ENCODE results near the gene IL31RA.

Gene IL31RA

DNA sequence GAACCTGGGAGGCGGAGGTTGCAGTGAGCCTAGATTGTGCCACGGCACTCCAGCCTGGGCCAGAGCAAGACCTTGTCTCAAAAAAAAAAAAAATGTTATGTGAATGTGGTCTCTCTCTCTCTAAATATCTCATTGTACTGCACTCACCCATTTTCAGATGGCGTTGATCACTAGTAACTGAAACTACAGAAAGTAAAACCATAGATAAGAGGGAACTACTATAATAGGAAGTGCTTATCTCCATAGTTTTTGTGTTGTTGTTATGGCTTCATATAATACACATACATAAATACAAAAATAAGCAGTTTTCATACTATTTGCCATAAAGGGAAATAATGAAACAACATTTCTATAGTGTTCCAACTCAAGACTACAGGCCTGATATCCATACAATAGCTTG lies 9.1 kb downstream of the IL31RA start:
- no peak for DNase-seq (ENCODE audit: low read depth)

DNA sequence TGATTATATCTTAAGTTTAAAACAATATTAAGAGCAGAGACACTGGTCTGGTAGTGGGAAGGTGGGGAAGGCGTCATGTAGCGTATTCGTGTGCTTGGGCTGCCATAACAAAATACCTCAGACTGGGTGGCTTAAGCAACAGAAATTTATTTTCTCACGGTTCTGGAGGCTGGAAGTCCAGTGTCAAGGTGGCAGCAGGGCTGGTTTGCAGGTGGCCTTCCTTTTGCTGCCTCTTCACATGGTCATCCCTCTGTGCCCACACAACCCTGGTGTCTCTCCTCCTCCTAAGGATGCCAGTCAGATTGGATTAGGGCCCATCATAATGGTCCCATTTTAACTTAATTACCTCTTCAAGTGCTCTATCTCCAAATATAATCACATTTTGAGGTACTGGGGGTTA lies 9.6 kb downstream of the IL31RA start:
- no peak for DNase-seq (ENCODE audit: low read depth)

DNA sequence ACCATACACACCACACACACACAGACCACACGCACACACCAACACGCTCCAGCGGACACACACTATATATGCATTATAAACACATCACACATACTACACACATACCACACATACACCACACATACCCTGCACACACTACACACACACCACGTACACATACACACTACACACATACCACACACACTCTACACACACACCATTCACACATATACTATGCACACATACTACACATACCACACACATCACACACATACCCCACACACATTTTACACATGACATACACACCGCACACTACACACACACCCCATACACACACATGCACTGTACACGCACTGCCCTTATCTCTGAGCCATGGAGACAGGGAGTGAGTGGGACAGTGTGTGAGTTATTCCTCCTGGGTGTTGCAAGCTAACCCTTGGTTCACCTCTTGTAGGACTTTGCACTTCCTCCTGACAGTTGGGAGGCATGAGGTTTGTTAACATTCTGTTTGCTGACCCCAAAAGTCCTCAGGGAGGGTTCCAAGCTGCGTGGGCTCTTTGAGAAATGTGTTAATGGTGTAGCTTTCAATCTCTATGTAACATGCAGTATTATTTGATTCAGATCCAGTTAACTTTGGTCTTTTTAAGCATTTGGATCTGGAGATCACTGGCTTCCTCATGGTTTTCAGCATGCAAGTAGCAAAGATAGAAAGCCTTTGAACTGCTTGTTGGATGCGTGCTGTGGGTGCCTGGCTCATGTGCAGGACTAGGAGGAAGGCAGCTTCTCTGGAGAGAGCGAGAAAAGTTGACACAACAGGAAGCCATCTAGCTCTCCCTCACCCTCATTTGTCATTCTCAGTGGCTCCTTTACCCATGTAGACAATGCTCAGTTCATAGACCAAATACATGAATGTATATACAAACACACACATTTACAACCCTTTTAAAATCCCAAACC lies 13.7 kb downstream of the IL31RA start:
- no peak for DNase-seq (ENCODE audit: low read depth)

DNA sequence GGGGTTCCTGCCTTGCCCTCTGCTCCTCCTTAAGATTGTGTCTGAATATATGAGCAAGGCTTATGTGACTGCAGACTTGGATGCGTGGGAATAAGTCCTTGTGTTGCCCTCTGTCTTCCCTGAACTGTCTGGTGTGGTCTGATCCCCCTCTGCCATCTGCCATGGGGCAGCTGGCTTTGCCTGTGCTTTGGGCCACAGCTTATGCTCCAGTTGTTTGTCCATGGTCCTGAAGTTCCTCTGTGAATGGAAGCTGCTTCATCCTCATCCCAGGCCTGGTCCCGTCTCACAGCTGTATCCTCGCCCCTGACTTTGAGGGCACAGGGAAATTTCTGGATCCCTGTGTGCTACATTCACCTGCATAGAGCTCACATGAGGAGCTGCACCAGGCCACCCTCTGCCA lies 14.7 kb downstream of the IL31RA start:
- DNase-seq (ENCODE audit: low read depth) = no peak

DNA sequence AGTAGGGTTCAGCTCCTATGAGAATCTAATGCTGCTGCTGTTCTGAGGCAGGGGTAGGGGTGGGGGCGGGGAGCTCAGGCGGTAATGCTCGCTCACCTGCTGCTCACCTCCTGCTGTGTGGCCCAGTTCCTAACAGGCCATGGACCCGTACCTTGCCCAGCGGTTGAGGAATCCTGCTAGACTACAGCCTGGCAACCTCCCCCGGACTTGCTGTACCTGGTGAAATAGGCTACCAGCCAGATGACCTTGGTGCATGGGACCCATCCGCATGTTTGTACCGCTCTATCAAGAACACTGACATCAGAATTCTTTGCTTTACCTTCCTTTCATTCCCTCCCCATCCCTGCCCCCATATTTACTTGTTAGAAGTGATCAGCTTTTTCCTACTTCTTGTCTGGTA lies 15.3 kb downstream of the IL31RA start:
- DNase-seq (ENCODE audit: low read depth) = no peak

DNA sequence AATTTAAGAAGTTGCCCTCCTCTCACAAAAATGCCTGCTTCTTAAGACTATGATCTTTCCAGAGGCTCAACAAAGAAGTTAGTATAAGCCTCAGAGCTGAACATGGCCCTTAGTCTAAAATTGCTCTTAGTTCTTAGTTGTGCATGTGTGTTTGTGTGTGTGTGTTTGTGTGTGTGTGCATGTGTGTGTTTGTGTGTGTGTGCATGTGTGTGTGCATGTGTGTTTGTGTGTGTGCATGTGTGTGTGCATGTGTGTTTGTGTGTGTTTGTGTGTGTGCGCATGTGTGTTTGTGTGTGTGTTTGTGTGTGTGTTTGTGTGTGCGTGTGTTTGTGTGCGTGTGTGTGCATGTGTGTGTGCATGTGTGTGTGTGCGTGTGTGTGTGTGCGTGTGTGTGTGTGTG lies 15.8 kb downstream of the IL31RA start:
- DNase-seq (ENCODE audit: low read depth) = no peak

DNA sequence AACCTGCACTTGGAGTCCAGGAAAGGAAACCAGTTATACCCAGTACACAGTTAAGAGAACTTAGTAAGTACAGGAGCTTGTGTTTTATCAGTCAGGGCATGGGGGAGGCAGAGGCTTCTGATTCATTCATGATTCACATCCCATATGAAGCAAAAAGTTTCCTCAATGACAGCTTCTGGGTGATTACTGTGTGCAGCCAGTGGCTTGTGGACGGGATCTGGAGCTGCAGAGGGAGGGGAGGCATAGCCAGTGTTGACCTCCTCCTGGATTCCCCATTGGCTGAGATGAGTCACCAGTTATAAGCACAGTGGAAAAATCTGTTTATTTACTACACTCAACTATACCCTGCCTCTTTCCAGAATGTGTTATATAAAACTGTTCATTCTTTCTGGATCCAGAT lies 17.7 kb downstream of the IL31RA start:
- no peak for DNase-seq (ENCODE audit: low read depth)

DNA sequence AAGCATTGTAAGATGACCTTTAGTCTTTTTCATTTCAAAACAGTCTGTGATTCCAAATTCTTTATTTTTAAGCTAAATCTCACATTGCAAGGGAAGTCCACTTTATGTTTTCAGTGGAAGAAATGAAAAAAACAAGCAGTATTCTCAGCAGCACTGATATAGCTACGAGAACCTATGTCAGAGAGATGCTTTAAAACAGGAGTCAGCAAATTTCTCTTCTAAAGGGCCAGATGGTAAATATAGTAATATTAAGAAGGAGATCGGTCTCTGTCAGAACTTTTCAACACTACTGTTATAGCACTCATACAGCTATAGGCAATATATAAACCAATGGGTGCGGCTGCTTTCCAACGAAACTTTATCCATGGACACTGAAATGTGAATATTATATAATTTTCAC lies 18.7 kb downstream of the IL31RA start:
- no peak for DNase-seq (ENCODE audit: low read depth)

DNA sequence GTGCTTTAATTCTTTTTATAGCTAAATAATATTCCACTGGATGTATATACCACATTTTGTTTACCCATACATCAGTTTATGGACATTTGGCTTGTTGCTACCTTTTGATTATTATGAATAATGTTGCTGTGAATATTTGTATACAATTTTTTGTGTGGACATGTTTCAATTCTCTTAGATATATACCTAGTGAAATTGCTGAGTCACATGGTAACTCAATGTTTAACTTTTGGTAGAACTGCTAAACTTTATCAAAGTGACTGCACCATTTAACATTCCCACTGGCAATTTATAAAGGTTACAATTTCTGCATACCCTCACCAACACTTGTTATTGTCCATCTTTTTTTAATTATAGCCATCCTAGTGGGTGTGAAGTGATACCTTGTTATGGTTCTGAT lies 22.1 kb downstream of the IL31RA start:
- DNase-seq (ENCODE audit: low read depth) = no peak

DNA sequence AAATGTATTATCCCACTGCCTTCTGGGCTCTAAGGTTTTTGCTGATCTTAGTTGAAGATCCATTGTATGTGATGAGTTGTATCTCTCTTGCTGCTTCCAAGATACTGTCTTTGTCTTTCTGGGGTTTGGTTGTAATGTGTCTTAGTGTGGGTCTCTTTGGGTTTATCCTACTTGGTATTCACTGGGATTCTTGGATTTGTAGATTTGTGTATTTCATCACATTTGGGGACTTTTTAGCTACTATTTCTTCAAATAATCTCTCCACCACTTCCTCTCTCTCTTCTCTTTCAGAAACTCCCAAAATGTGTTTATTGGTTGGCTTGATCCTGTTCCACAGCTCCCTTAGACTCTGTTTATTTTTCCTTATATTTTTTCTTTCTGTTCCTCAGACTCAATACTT lies 26.5 kb downstream of the IL31RA start:
- no peak for DNase-seq (ENCODE audit: low read depth)

DNA sequence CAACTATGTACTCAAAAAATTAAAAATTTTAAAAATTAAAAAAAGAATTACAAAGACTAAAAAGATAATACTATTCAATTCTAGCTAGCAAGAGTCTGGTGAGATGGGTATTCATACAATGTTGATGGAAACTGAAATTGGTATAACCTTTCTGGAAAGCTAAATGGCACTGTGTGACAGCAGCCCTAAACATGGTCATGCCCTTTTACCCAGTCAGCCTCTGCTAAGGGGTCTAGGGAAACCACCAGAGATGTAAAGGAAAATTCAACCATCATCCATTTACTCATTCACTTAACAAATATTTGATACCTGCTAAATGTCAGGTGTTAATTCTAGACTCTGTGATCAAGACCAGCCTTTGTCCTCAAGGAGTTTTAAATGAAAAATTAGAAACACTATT lies 29.3 kb downstream of the IL31RA start:
- DNase-seq (ENCODE audit: low read depth) = no peak

DNA sequence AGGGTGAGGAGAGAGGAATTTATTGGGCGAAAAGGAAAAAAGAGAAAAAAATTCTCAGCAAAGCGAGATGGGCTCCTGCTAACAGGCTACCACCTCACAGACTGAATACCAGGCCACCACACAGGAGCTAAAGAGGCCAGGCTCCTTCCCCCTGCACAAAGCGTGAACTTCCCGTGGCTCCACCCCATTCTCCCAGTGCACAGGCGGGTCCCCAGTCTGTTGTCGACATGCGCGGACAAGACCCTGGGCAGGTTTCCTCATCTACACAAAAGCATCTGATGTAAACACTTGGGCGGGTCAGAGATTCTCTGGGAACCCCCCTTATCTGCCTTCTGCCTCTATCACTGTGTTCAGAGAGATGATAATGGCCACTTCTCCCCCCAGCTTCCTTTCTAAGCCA lies 34.2 kb downstream of the IL31RA start:
- no peak for DNase-seq (ENCODE audit: low read depth)

DNA sequence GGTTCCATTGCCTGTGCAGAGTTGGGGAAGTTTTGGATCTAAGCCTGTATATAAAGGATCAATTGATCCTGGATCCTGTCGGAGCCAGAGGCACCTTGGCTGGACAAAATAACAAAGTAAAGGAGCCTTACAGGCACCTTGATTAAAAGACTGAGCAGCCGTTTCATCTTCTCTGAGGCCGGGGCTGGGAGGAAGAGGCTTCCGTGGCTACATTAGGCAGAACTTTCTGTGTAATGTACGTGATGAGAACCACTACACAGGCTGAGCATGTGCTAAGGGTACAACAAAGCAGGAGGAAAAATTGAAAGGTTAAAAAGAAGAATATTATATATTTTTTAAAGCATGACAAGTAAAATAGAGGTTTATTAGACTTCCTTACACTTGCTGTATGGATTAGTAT lies 37.0 kb downstream of the IL31RA start:
- DNase-seq (ENCODE audit: low read depth) = no peak

DNA sequence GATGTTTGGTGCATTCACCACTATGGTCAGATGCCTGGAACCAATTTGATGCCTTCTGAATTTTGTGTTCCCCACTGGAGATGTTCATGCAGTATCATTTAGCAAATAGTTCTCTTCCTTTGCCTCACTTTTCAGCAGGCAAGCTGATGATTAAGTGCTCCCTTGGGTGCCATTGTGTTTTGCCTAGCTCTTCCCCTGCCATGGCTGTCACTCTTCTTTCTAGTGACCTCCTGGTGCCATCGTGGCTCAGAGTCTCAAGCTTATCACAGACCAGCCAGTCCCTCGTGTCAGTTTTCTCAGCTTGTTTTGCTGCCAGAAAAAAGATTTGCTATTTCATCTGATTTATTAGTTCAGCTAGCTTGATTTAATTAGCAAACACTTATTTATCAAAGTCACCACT lies 41.3 kb downstream of the IL31RA start:
- no peak for DNase-seq (ENCODE audit: low read depth)

DNA sequence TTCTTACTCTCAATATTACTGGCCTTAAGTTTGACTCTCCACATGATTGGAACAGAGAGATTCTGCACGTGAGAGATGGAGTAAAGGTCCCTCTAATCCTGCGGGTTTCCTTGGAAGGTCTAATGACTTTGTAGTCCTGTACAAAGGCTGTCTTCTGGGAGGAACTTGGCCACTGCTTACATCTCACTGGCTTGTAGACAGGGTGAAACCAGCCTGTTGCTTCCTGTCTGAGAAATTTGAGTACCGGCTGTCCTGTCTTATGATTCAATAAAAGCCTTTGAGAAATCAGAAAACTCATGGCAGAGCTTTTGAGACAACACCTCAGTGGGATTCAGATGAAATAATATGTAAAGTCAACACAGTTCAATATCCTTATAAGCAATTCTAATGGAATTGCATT lies 43.0 kb downstream of the IL31RA start:
- no peak for DNase-seq (ENCODE audit: low read depth)

DNA sequence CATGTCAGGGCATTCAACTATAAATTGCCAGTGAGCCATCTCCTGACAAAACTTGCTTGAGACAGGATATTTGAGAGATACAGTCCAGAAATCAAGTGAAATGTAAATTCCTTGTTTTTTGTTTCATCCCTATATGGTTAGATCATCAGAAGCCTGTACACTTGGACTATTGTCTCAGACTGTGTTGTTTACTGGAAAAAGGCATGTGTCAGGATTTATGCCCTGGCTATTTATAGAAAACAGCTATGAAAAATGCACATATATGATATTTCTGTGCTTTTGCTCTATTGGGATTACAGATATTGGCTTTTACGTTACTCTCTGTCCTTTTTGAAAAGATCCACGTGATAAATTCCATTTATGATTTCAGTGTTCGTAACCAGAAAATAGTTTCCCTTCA lies 44.2 kb downstream of the IL31RA start:
- DNase-seq (ENCODE audit: low read depth) = no peak

DNA sequence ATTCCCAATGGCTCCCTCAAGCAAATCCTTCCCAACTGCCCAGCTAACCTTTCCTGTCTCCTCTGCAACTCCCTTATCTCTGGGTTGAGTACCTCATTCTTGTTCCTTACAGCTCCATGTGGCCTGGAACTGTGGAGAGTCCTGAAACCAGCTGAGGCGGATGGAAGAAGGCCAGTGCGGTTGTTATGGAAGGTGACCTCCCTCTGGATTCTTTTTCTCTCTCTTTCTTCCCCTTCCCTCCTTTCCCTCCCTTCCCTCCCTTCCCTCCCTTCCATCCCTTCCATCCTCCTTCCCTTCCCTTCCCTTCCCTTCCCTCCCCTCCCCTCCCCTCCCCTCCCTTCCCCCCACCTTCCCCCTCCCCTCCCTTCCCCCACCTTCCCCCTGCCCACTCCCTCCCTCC lies 45.1 kb downstream of the IL31RA start:
- no peak for DNase-seq (ENCODE audit: low read depth)

DNA sequence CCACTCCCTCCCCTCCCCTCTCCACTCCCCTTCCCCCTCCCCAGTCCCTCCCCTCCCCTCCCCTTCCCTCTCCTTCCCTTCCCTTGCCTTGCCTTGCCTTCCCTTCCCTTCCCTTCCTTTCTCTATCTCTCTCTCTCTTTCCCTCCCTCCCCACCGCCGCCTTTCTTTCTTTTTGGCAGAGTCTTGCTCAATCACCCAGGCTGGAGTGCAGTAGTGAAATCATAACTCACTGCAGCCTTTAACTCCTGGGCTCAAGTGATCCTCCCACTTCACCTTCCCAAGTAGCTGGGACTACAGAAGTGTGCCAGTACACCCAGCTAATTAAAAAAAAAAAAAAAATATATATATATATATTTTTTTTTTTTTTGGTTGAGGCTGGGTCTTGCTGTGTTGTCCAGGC lies 45.5 kb downstream of the IL31RA start:
- no peak for DNase-seq (ENCODE audit: low read depth)

DNA sequence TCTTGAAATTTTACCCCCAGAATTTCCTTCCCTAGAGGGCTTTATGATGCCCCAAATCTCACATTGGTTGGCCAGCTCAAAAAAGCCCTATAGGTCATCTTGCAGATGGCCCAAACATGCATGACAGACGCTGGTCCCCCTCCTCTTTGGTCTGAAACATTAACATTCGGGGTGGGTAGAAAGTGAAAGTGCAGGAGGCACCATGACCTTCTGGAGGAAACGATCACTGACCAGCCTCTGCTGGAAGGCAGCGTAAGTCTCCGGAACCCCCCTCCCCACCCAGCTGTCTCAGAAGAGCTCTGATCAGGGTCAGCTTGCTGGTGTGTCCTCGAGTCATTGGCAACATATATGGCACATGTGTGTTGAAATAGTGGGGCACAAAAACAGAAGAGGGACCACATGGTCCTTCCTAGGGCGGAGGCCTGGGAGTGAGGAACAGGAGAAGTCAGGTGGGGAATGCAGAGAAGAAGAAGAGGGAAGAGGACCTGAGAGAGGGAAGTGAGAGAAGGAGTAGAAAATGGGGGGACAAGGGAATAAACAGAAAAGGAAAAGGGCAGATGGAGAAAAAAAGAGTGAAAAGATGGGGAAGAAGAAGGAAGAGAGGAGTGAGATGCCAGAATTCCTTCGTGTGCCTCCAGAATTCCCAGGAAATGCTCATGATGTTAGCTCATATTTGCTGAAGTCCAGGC lies 46.2 kb downstream of the IL31RA start:
- DNase-seq (ENCODE audit: low read depth) = no peak

DNA sequence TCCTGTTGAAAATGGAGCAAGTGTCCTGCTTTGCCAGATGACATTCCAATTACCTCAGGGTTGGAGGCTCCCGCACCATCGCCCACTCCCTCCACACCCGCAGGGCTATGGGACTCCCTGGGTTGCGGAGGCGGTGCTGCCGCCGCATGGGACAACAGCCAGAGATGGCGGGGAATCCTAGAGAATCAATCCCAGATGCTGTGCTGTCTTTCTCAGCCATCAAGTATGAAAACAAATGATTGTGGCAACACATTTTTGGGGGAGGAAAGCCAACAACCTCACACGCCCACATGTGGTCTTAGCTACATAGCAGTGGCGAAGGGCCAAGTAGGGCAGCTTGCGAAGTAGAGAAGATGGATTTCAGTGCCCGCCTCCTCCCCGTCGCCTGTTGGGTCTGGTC lies 46.7 kb downstream of the IL31RA start:
- no peak for DNase-seq (ENCODE audit: low read depth)

DNA sequence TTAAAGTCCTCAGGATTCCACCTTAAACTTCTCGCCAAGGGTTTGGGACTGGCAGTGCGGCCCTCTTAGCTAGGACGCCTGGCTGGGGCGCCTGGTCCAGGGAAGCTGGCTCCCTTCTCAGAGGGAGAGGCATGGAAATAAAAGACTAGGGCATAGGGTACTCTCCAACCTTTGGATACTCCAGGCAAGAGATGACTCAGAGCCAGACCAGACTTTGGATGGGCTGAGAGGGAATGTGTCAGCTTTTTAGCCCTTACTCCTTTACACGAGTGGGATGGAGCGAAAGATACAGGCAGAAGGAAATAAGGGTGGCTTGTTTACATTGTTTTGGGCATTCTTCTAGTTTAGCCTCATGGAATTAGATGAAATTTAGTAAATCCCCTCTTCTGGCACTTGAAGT lies 48.2 kb downstream of the IL31RA start:
- DNase-seq (ENCODE audit: low read depth) = no peak

DNA sequence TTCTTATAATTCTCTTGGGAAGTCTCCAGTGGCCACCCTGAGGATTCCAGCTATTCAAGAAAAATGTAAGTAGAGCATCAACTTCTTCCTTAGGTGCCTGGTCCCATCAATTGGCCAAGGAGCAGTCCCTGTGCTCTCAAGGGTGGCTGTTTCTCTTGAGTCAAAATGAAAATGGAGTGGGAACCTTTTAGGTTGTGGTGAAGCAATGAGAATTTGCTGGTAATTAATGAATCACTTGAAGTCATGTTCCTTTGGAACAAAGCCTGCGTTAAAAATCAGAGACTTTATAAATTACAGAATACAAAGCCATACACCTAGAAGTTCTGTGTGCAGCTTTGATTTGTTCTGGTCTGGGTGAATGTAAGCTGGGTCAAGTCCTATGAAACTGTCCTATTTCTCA lies 48.9 kb downstream of the IL31RA start:
- no peak for DNase-seq (ENCODE audit: low read depth)

DNA sequence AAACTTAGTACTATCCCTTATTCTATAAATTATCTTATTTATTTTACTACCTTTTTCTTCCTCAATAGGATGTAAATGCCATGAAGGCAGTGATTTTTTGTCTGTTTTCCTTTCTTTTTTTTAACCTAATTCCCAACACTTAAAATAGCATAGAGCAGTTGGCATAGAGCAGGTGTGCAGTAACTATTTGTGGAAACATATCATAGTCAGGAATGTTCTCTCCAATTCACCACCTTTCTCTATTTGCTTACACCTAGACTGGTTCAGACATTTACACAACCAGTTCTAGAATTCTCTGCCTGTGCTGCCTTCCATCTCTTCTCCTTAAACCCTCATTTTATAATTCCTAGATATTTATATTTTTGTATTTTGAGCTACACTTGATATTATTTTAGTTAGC lies 49.6 kb downstream of the IL31RA start:
- no peak for DNase-seq (ENCODE audit: low read depth)

DNA sequence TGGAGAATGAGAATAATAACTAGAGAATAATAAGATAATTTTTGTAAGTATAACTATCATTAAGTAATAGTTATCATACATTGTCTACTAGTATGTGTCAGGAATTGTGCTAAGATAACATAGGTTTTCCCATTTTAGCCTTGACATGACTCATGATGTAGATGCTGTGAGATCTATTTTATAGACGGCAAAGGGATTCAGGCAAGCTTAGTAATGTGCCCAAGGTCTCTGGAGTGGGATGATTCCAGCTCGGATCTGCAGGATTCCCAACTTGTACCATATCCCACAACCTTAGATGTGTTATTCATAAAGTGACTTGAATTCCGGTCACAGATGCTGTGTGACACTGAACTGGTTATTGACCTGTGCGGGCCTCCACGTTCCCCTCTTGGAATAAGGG lies 51.5 kb downstream of the IL31RA start:
- no peak for DNase-seq (ENCODE audit: low read depth)
